ENCODE results near the gene CYP27A1. TPM values are rescaled to one million over a fixed set of nuclear protein-coding genes. Genes with fewer than 3 reads are reported as not detected.
"Not testable (repeated sequence)": the region's sequence is repeated elsewhere in the genome, so short reads cannot be mapped to it uniquely, and the experiment has no call there.

Gene CYP27A1
- total RNA-seq, 3 donors from 2014 or later, result 25.6 to 65.0 (median 28.8) TPM

GRCh38 chr2:218837495-218837894 is 55.5 kb downstream of the CYP27A1 start:
- Histone ChIP-seq H3K4me3 (no peak overlapping the region), H3K4me1 (no peaks in the 10 kb centered on the region), H3K9me3 (peaks cover 0 to 5% of the 10 kb centered on the region in 2 donors), H3K27me3 (no peaks in the 10 kb centered on the region), H3K27ac (no peak overlapping the region), H3K36me3 (no peaks in the 10 kb centered on the region)
- DNase-seq (ENCODE audit: low spot score in 2 of 2), result no peak
- TF ChIP-seq POLR2AphosphoS5 (IDR thresholded peaks at IDR 0.05) (no peak), POLR2A (IDR thresholded peaks at IDR 0.05) (no peak), CTCF (IDR thresholded peaks at IDR 0.05) (no peak)
- intact Hi-C loops (cut with DNase I; ENCODE audit: low total_unique reads), result loop anchor here (10.0 kb wide), 1 partner anchor 123 kb away; the partner anchor contains the start of gene TTLL4

- no peak overlapping the region for H3K4me3 ChIP-seq
- no peaks in the 10 kb centered on the region for H3K4me1 ChIP-seq
- intact Hi-C loops (cut with DNase I; ENCODE audit: low total_unique reads), result loop anchor here (10.0 kb wide), 1 partner anchor 125 kb away; the partner anchor contains the start of gene TTLL4
- H3K9me3 ChIP-seq, result peaks cover 0 to 5% of the 10 kb centered on the region in 2 donors
- no peak overlapping the region for H3K27ac ChIP-seq
- DNase-seq (ENCODE audit: low spot score in 2 of 2), result no peak
- no peak for TF ChIP-seq POLR2A (IDR thresholded peaks at IDR 0.05)
- no peak for TF ChIP-seq CTCF (IDR thresholded peaks at IDR 0.05)
- TF ChIP-seq POLR2AphosphoS5 (IDR thresholded peaks at IDR 0.05), result no peak
- H3K36me3 ChIP-seq, result no peaks in the 10 kb centered on the region
- H3K27me3 ChIP-seq, result no peaks in the 10 kb centered on the region
These were observed 57.5 kb downstream of the CYP27A1 start for GRCh38 chr2:218839430-218839829.

- no peaks in the 10 kb centered on the region for H3K4me1 ChIP-seq
- H3K27ac ChIP-seq, result no peak overlapping the region
- DNase-seq (ENCODE audit: low spot score in 2 of 2), result no peak
- no peaks in the 10 kb centered on the region for H3K36me3 ChIP-seq
- no peaks in the 10 kb centered on the region for H3K27me3 ChIP-seq
- intact Hi-C loops (cut with DNase I; ENCODE audit: low total_unique reads), result loop anchor here (10.0 kb wide), 1 partner anchor 125 kb away; the partner anchor contains the start of gene TTLL4
- peaks cover 0 to 5% of the 10 kb centered on the region in 2 donors for H3K9me3 ChIP-seq
- TF ChIP-seq POLR2AphosphoS5 (IDR thresholded peaks at IDR 0.05) (no peak), POLR2A (IDR thresholded peaks at IDR 0.05) (no peak), CTCF (IDR thresholded peaks at IDR 0.05) (no peak)
- no peak overlapping the region for H3K4me3 ChIP-seq
These were observed 57.9 kb downstream of the CYP27A1 start for GRCh38 chr2:218839888-218840287.

GRCh38 chr2:218844334-218844733 is 62.4 kb downstream of the CYP27A1 start:
- H3K36me3 ChIP-seq; DNase-seq (ENCODE audit: low spot score in 2 of 2); H3K27ac ChIP-seq; intact Hi-C loops (cut with DNase I; ENCODE audit: low total_unique reads); H3K9me3 ChIP-seq; H3K4me3 ChIP-seq; H3K4me1 ChIP-seq; H3K27me3 ChIP-seq: not testable (repeated sequence)

- H3K9me3 ChIP-seq; H3K36me3 ChIP-seq; DNase-seq (ENCODE audit: low spot score in 2 of 2); H3K27me3 ChIP-seq; H3K4me3 ChIP-seq; H3K27ac ChIP-seq; H3K4me1 ChIP-seq; intact Hi-C loops (cut with DNase I; ENCODE audit: low total_unique reads): not testable (repeated sequence)
These were observed 65.0 kb downstream of the CYP27A1 start for GRCh38 chr2:218846963-218847362.

- Histone ChIP-seq H3K4me1 (no peaks in the 10 kb centered on the region), H3K4me3 (no peak overlapping the region), H3K27me3 (peaks cover 0 to 6% of the 10 kb centered on the region in 2 donors), H3K27ac (no peak overlapping the region), H3K36me3 (no peaks in the 10 kb centered on the region), H3K9me3 (no peaks in the 10 kb centered on the region)
- intact Hi-C loops (cut with DNase I; ENCODE audit: low total_unique reads), result loop anchor here (10.0 kb wide), 1 partner anchor 145 kb away; no protein-coding TSS in a partner anchor
- no peak for DNase-seq (ENCODE audit: low spot score in 2 of 2)
- TF ChIP-seq CTCF (IDR thresholded peaks at IDR 0.05) (no peak), POLR2A (IDR thresholded peaks at IDR 0.05) (no peak), POLR2AphosphoS5 (IDR thresholded peaks at IDR 0.05) (no peak)
These were observed 67.8 kb downstream of the CYP27A1 start for GRCh38 chr2:218849721-218850120.
